ENCODE results near the gene ORAI1.
A peak's percentile ranks its signal among the peaks of the same experiment; 100 is the strongest.
"Not testable (repeated sequence)": the region's sequence is repeated elsewhere in the genome, so short reads cannot be mapped to it uniquely, and the experiment has no call there.

The ORAI1 gene

GRCh38 chr12:121652767-121653497 is 26.6 kb downstream of the ORAI1 start:
- no peak overlapping the region for H3K27ac ChIP-seq

GRCh38 chr12:121653999-121654398 is 27.7 kb downstream of the ORAI1 start:
- no peak for TF ChIP-seq CTCF (IDR thresholded peaks at IDR 0.05)
- no peak for TF ChIP-seq ZFX (IDR thresholded peaks at IDR 0.05; ENCODE audit: borderline replicate concordance)
- no peak overlapping the region for H3K27ac ChIP-seq

More at GRCh38 chr12:121652767-121653497, 26.6 kb downstream of the ORAI1 start:
- TF ChIP-seq ZFX (IDR thresholded peaks at IDR 0.05; ENCODE audit: borderline replicate concordance) (no peak), CTCF (IDR thresholded peaks at IDR 0.05) (no peak)

GRCh38 chr12:121656122-121656521 is 29.8 kb downstream of the ORAI1 start:
- no peak for TF ChIP-seq ZFX (IDR thresholded peaks at IDR 0.05; ENCODE audit: borderline replicate concordance)
- H3K27ac ChIP-seq, result no peak overlapping the region

GRCh38 chr12:121657305-121658008 is 31.1 kb downstream of the ORAI1 start:
- TF ChIP-seq CTCF (IDR thresholded peaks at IDR 0.05) (no peak), ZFX (IDR thresholded peaks at IDR 0.05; ENCODE audit: borderline replicate concordance) (no peak)
- H3K27ac ChIP-seq, result no peak overlapping the region

- H3K27ac ChIP-seq, result not testable (repeated sequence)
These were observed 35.2 kb downstream of the ORAI1 start for GRCh38 chr12:121661353-121662105.

- peak overlapping the region; percentile 67 for H3K27ac ChIP-seq
- TF ChIP-seq CTCF (IDR thresholded peaks at IDR 0.05) (no peak), ZFX (IDR thresholded peaks at IDR 0.05; ENCODE audit: borderline replicate concordance) (no peak)
These were observed 37.2 kb downstream of the ORAI1 start for GRCh38 chr12:121663610-121663929.

GRCh38 chr12:121666829-121667228 is 40.5 kb downstream of the ORAI1 start:
- not testable (repeated sequence) for H3K27ac ChIP-seq

GRCh38 chr12:121668750-121669520 is 42.6 kb downstream of the ORAI1 start:
- no peak for TF ChIP-seq ZFX (IDR thresholded peaks at IDR 0.05; ENCODE audit: borderline replicate concordance)
- TF ChIP-seq CTCF (IDR thresholded peaks at IDR 0.05), result peak; percentile 74
- H3K27ac ChIP-seq, result no peak overlapping the region
